Mesothelial cell of epicardium (in vitro differentiated cells): ENCODE results near the gene BUD31. TPM values are rescaled to one million over a fixed set of nuclear protein-coding genes. Genes with fewer than 3 reads are reported as not detected.

Experiments
- DNase-seq, 2 experiments: peaks; one replicate each; pipeline ENCODE4 v3.0.0; 2021; ENCODE audit warnings: low spot score in 2 of 2; ENCODE audit not compliant: unreplicated experiment in 2 of 2
- H3K27ac Mint-ChIP-seq: 2 replicates; pipeline ENCODE4 v1.8.0; 2021; ENCODE audit warnings: mixed read lengths
- H3K27me3 Mint-ChIP-seq: 2 replicates; pipeline ENCODE4 v1.8.0; 2021; ENCODE audit warnings: low read depth, mixed read lengths
- H3K36me3 Mint-ChIP-seq: 2 replicates; pipeline ENCODE4 v1.8.0; 2021; ENCODE audit warnings: mixed read lengths
- H3K4me1 Mint-ChIP-seq: 2 replicates; pipeline ENCODE4 v1.8.0; 2021; ENCODE audit warnings: mixed read lengths
- H3K4me3 Mint-ChIP-seq: 2 replicates; pipeline ENCODE4 v1.8.0; 2021; ENCODE audit warnings: mild to moderate bottlenecking, moderate library complexity, mixed read lengths
- H3K9me3 Mint-ChIP-seq: 2 replicates; pipeline ENCODE4 v1.8.0; 2021; ENCODE audit warnings: mixed read lengths
- CTCF ChIP-seq: fragments of 200-600 bp; sonication (generic); IDR thresholded peaks from one replicate; pipeline ENCODE4 v1.5.0; 2021; ENCODE audit warnings: antibody characterized with exemption; ENCODE audit not compliant: unreplicated experiment
- total RNA-seq: library from RNA; stranded (reverse); gene quantifications from 3 replicates; pipeline ENCODE4 v1.2.1, GENCODE V29; 2021

BUD31 gene
- total RNA-seq, 1 donor from 2014 or later, result 63.1 TPM

GRCh38 chr7:99456288-99456687 is 47.5 kb downstream of the BUD31 start:
- Mint-ChIP-seq H3K27me3 (no peaks in the 10 kb centered on the region), H3K4me3 (no peak overlapping the region), H3K27ac (no peak overlapping the region), H3K9me3 (no peaks in the 10 kb centered on the region), H3K4me1 (no peaks in the 10 kb centered on the region), H3K36me3 (peaks cover 24% of the 10 kb centered on the region)
- DNase-seq, result no peak
- no peak for TF ChIP-seq CTCF

- H3K27me3 Mint-ChIP-seq, result no peaks in the 10 kb centered on the region
- no peaks in the 10 kb centered on the region for H3K4me1 Mint-ChIP-seq
- no peak overlapping the region for H3K4me3 Mint-ChIP-seq
- TF ChIP-seq CTCF, result no peak
- no peaks in the 10 kb centered on the region for H3K9me3 Mint-ChIP-seq
- DNase-seq, result no peak
- H3K27ac Mint-ChIP-seq, result no peak overlapping the region
- peaks cover 24% of the 10 kb centered on the region for H3K36me3 Mint-ChIP-seq
Measured at GRCh38 chr7:99457050-99457649, 48.4 kb downstream of the BUD31 start.

GRCh38 chr7:99457650-99458493 is 49.1 kb downstream of the BUD31 start:
- Mint-ChIP-seq H3K9me3 (no peaks in the 10 kb centered on the region), H3K36me3 (peaks cover 27% of the 10 kb centered on the region), H3K27me3 (no peaks in the 10 kb centered on the region), H3K4me3 (no peak overlapping the region), H3K4me1 (no peaks in the 10 kb centered on the region), H3K27ac (no peak overlapping the region)
- TF ChIP-seq CTCF, result no peak
- no peak for DNase-seq

GRCh38 chr7:99459087-99459486 is 50.3 kb downstream of the BUD31 start:
- TF ChIP-seq CTCF, result peak; percentile 43
- H3K4me3 Mint-ChIP-seq, result no peak overlapping the region
- no peaks in the 10 kb centered on the region for H3K9me3 Mint-ChIP-seq
- peaks cover 25% of the 10 kb centered on the region for H3K36me3 Mint-ChIP-seq
- no peaks in the 10 kb centered on the region for H3K27me3 Mint-ChIP-seq
- no peak overlapping the region for H3K27ac Mint-ChIP-seq
- H3K4me1 Mint-ChIP-seq, result peaks cover 4% of the 10 kb centered on the region
- no peak for DNase-seq

- H3K4me3 Mint-ChIP-seq, result no peak overlapping the region
- H3K4me1 Mint-ChIP-seq, result peaks cover 12% of the 10 kb centered on the region
- TF ChIP-seq CTCF, result no peak
- DNase-seq, result no peak
- H3K9me3 Mint-ChIP-seq, result no peaks in the 10 kb centered on the region
- H3K27ac Mint-ChIP-seq, result no peak overlapping the region
- no peaks in the 10 kb centered on the region for H3K27me3 Mint-ChIP-seq
- H3K36me3 Mint-ChIP-seq, result peaks cover 27% of the 10 kb centered on the region
Measured at GRCh38 chr7:99460651-99461050, 51.9 kb downstream of the BUD31 start.
